ENCODE results near the gene SLC27A5. TPM values are rescaled to one million over a fixed set of nuclear protein-coding genes. Genes with fewer than 3 reads are reported as not detected.

The SLC27A5 gene
- total and polyA plus RNA-seq, 9 of the 15 experiments (the other 6 are each of a cell fraction or from before 2014, with no cell fraction given) = 42.2 to 318 (median 64.7) TPM

- TF ChIP-seq VEZF1 (CRISPR knock-in tag; IDR thresholded peaks at IDR 0.05) (peak; percentile 88), NR2F6 (CRISPR knock-in tag; IDR thresholded peaks at IDR 0.05) (no peak), GMEB1 (CRISPR knock-in tag; IDR thresholded peaks at IDR 0.05) (peak; percentile 80), IRF9 (tag; IDR thresholded peaks at IDR 0.05) (no peak), HNRNPK (IDR thresholded peaks at IDR 0.05; ENCODE audit: low read depth, low read length, poor library complexity, severe bottlenecking) (no peak), ELF4 (CRISPR knock-in tag; IDR thresholded peaks at IDR 0.05) (peak; percentile 70; the same call in 1 of the 2 replicates), DNMT1 (IDR thresholded peaks at IDR 0.05) (no peak), IRF1 (CRISPR knock-in tag; IDR thresholded peaks at IDR 0.05; ENCODE audit: borderline replicate concordance) (no peak), MTA2 (IDR thresholded peaks at IDR 0.05; ENCODE audit: low read depth) (no peak), HEY1 (CRISPR knock-in tag; IDR thresholded peaks at IDR 0.05; ENCODE audit: borderline replicate concordance) (no peak), ZBTB26 (CRISPR knock-in tag; IDR thresholded peaks at IDR 0.05) (peak; percentile 64; the same call in 1 of the 2 replicates), PHF8 (IDR thresholded peaks at IDR 0.05; ENCODE audit: borderline replicate concordance, low read length) (peak; percentile 84; the same call in 1 of the 2 replicates), ZFPM2 (CRISPR knock-in tag; IDR thresholded peaks at IDR 0.05) (no peak), NRF1 (conservative IDR thresholded peaks at IDR 0.05 in 1 of 2, IDR thresholded peaks at IDR 0.05 in 1 of 2) (peak; percentile 67 to 77), CTCF (IDR thresholded peaks at IDR 0.05 in 2 of 3, conservative IDR thresholded peaks at IDR 0.05 in 1 of 3; ENCODE audit: insufficient read depth in 2 of 3, low read depth in 1 of 3, low read length in 3 of 3) (peak in 1 of 3 experiments; percentile 42; a peak in 3 of 6 replicates), LEF1 (IDR thresholded peaks at IDR 0.05) (peak; percentile 33; the same call in 1 of the 2 replicates)
Observed at GRCh38 chr19:58499021-58499927, 12.5 kb downstream of the SLC27A5 start (continued).

Measured in K562 (cell line).